GM12892 (cell line): ENCODE results near the gene GPR55.
A peak's percentile ranks its signal among the peaks of the same experiment; 100 is the strongest.

Experiments used
- POLR2A ChIP-seq: IDR thresholded peaks from 2 replicates; pipeline ENCODE4 v1.6.1; 2011; ENCODE audit warnings: low read depth, low read length, control low read depth
- POLR2AphosphoS5 ChIP-seq: IDR thresholded peaks from 2 replicates; pipeline ENCODE4 v1.6.1; 2011; ENCODE audit warnings: low read depth, low read length, control low read depth
- TAF1 ChIP-seq: IDR thresholded peaks from 2 replicates; pipeline ENCODE4 v1.6.1; 2011; ENCODE audit warnings: low read depth, mild to moderate bottlenecking, control low read depth, low read length, borderline replicate concordance

GRCh38 chr2:230961091-230961491, 36.0 kb upstream of the GPR55 start:
- TF ChIP-seq POLR2A (no peak), POLR2AphosphoS5 (0 out of 2 replicates have a peak, but pooled peaks have one; percentile 16), TAF1 (no peak)
